Brain microvascular endothelial cell (primary cell): ENCODE measurements around the gene ABL1.

Experiments
- DNase-seq: peaks from one replicate; pipeline ENCODE4 v3.0.0-alpha.2; 2020
- H3K27ac ChIP-seq: fragments of 250-450 bp; sonication (Bioruptor Pico); 2 replicates; pipeline ENCODE4 v1.5.1; 2020; ENCODE audit warnings: mild to moderate bottlenecking, moderate library complexity
- H3K27me3 ChIP-seq: fragments of 250-450 bp; sonication (Bioruptor Pico); replicated peaks from 2 replicates; pipeline ENCODE4 v1.5.1; 2020; ENCODE audit warnings: mild to moderate bottlenecking
- H3K36me3 ChIP-seq: fragments of 250-450 bp; sonication (Bioruptor Pico); replicated peaks from 2 replicates; pipeline ENCODE4 v1.5.1; 2020; ENCODE audit warnings: mild to moderate bottlenecking
- H3K4me3 ChIP-seq: 2 replicates; pipeline ENCODE4 v1.5.1; 2011; ENCODE audit warnings: low read depth, mild to moderate bottlenecking, control low read depth, low read length, moderate library complexity
- CTCF ChIP-seq: IDR thresholded peaks from 2 replicates; pipeline ENCODE4 v1.5.1; 2011; ENCODE audit warnings: low read depth, mild to moderate bottlenecking, moderate library complexity, low read length, control low read depth, inconsistent platforms; ENCODE audit errors: missing control alignments
- in situ Hi-C: cut with HindIII; loops from 2 replicates; pipeline ENCODE4 v1.10.0; 2017; ENCODE audit warnings: low sequenced_read_pairs, low pct_ligation_motif_present

Gene ABL1

DNA sequence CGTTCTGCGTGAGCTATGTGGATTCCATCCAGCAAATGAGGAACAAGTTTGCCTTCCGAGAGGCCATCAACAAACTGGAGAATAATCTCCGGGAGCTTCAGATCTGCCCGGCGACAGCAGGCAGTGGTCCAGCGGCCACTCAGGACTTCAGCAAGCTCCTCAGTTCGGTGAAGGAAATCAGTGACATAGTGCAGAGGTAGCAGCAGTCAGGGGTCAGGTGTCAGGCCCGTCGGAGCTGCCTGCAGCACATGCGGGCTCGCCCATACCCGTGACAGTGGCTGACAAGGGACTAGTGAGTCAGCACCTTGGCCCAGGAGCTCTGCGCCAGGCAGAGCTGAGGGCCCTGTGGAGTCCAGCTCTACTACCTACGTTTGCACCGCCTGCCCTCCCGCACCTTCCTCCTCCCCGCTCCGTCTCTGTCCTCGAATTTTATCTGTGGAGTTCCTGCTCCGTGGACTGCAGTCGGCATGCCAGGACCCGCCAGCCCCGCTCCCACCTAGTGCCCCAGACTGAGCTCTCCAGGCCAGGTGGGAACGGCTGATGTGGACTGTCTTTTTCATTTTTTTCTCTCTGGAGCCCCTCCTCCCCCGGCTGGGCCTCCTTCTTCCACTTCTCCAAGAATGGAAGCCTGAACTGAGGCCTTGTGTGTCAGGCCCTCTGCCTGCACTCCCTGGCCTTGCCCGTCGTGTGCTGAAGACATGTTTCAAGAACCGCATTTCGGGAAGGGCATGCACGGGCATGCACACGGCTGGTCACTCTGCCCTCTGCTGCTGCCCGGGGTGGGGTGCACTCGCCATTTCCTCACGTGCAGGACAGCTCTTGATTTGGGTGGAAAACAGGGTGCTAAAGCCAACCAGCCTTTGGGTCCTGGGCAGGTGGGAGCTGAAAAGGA lies 50.7 kb downstream of the ABL1 start:
- H3K36me3 ChIP-seq: peaks cover 97% of the 10 kb centered on the region
- H3K4me3 ChIP-seq: no peak overlapping the region
- H3K27me3 ChIP-seq: no peaks in the 10 kb centered on the region
- peak overlapping the region; percentile 3 for H3K27ac ChIP-seq
- DNase-seq: no peak
- in situ Hi-C loops: no loop called here
- no peak for TF ChIP-seq CTCF

- Histone ChIP-seq H3K36me3 (peaks cover 97% of the 10 kb centered on the region), H3K27me3 (no peaks in the 10 kb centered on the region), H3K27ac (no peak overlapping the region), H3K4me3 (no peak overlapping the region)
- no peak for TF ChIP-seq CTCF
- in situ Hi-C loops: no loop called here
- no peak for DNase-seq
Measured at GRCh38 chr9:130886981-130887380, 51.9 kb downstream of the ABL1 start.

DNA sequence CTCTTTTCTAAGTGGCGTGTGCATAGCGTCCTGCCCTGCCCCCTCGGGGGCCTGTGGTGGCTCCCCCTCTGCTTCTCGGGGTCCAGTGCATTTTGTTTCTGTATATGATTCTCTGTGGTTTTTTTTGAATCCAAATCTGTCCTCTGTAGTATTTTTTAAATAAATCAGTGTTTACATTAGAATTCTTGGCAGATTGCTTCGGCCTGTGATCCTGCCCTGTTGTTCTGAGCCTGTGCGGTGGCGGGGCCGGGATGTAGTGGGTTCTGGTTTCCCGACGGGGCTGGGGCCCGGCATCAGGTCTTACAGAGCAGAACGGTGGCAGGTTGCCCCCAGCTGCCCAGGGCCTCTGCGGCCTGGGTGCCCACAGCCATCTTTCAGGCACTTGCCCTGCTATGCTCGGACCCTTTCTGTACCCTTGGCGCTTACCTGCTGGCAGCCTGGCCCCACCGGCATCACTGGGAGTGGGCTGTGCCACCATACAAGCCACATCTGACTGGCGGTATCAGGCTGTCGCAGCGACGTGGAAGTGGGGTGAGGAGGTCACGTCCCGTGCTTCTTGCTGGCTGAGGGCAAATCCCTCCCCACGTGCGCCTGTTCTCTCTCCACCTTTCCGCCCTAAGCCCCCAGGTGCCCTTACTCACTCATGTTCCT lies 52.6 kb downstream of the ABL1 start:
- TF ChIP-seq CTCF: no peak
- DNase-seq: no peak
- in situ Hi-C loops: no loop called here
- no peak overlapping the region for H3K27ac ChIP-seq
- no peaks in the 10 kb centered on the region for H3K27me3 ChIP-seq
- no peak overlapping the region for H3K4me3 ChIP-seq
- H3K36me3 ChIP-seq: peaks cover 97% of the 10 kb centered on the region

DNA sequence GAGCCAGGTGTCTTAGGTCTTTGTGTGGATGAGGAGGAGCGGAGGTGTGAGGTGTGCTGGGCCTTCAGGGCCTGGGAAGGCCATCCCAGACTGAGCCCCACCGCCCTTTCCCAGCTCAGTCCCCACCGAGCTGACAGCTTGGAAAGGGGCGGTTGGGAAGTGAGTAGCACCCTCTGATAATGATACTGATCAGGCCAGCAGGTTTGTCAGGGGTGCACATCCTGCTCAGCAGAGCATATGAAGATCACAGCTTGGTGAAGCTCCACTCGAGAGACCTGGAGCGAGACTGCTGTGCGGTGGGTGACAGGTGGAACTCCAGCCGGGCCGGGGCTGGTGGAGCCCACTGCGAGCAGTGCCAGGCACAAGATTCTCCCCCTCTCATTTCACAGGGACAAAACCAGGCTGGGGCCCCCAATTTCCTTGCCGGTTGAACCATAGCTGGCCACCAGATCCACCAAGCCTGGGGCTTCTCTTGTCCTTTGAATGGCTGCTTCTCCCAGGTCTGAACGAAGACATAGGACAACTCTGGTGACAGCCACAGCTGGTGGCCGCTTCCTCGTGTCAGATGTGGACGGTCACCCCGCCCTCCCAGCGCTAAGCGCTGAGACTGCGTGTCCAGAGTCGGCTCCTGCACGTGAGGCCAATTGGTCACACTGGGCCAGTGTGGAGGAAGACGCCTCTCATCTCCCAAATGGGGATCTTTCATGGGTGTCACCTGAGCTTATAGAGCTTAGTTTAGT lies 53.3 kb downstream of the ABL1 start:
- Histone ChIP-seq H3K27ac (no peak overlapping the region), H3K36me3 (peaks cover 97% of the 10 kb centered on the region), H3K4me3 (no peak overlapping the region), H3K27me3 (no peaks in the 10 kb centered on the region)
- no peak for DNase-seq
- in situ Hi-C loops: no loop called here
- no peak for TF ChIP-seq CTCF

DNA sequence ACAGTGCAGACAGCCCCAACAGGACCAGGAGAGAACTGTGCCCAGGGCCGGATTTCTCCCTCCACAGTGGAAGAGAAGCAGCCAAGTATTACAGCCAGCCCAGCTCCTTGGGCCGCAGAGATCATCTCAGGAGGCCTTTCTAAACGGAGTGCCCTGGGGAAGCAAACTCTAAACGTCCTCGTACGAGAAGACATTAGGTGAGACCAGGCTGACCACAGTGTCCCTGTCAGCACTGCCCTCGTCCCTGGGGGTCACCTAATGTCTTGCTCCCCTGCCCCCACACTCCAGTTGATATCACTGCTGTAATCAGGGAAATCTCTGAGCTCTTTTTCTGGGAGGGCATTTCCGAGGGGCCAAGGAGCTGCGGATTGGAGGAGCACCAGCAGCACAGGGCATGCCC lies 55.1 kb downstream of the ABL1 start:
- H3K27ac ChIP-seq: no peak overlapping the region

More for the DNA sequence above, 55.1 kb downstream of the ABL1 start:
- Histone ChIP-seq H3K36me3 (peaks cover 91% of the 10 kb centered on the region), H3K4me3 (no peak overlapping the region), H3K27me3 (peaks cover 7% of the 10 kb centered on the region)
- DNase-seq: no peak
- in situ Hi-C loops: no loop called here
- TF ChIP-seq CTCF: no peak
